ENCODE results near the gene AMELX. TPM values are rescaled to one million over a fixed set of nuclear protein-coding genes. Genes with fewer than 3 reads are reported as not detected.

AMELX gene
- total RNA-seq, 1 experiment from 2014 or later: not detected

- H3K4me3 ChIP-seq (ENCODE audit: low read depth in 2 of 2, low read length in 2 of 2): no peak overlapping the region
- no peaks in the 10 kb centered on the region for H3K9me3 ChIP-seq (ENCODE audit: control insufficient read depth, insufficient read depth, low read depth, low read length)
- no peaks in the 10 kb centered on the region for H3K27me3 ChIP-seq (ENCODE audit: control insufficient read depth, insufficient read depth, low read length)
- ChIA-PET CTCF (no interaction called here), POLR2A (no interaction called here)
- no TSS peak for BruUV-seq (replicated peaks)
- TF ChIP-seq POLR2AphosphoS5 (IDR thresholded peaks at IDR 0.05; ENCODE audit: low read depth, low read length) (no peak), SIN3A (IDR thresholded peaks at IDR 0.05; ENCODE audit: borderline replicate concordance, insufficient read depth, low read depth, low read length) (no peak), CTCF (IDR thresholded peaks at IDR 0.05) (no peak), TCF7L2 (IDR thresholded peaks at IDR 0.05; ENCODE audit: low read depth, low read length) (no peak)
- TF ChIP-seq, protein P1, sequence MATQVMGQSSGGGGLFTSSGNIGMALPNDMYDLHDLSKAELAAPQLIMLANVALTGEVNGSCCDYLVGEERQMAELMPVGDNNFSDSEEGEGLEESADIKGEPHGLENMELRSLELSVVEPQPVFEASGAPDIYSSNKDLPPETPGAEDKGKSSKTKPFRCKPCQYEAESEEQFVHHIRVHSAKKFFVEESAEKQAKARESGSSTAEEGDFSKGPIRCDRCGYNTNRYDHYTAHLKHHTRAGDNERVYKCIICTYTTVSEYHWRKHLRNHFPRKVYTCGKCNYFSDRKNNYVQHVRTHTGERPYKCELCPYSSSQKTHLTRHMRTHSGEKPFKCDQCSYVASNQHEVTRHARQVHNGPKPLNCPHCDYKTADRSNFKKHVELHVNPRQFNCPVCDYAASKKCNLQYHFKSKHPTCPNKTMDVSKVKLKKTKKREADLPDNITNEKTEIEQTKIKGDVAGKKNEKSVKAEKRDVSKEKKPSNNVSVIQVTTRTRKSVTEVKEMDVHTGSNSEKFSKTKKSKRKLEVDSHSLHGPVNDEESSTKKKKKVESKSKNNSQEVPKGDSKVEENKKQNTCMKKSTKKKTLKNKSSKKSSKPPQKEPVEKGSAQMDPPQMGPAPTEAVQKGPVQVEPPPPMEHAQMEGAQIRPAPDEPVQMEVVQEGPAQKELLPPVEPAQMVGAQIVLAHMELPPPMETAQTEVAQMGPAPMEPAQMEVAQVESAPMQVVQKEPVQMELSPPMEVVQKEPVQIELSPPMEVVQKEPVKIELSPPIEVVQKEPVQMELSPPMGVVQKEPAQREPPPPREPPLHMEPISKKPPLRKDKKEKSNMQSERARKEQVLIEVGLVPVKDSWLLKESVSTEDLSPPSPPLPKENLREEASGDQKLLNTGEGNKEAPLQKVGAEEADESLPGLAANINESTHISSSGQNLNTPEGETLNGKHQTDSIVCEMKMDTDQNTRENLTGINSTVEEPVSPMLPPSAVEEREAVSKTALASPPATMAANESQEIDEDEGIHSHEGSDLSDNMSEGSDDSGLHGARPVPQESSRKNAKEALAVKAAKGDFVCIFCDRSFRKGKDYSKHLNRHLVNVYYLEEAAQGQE (IDR thresholded peaks at IDR 0.05; ENCODE audit: insufficient read depth in 1 of 2, low read depth in 2 of 2, low read length in 1 of 2): no peak
- no peak overlapping the region for H3K27ac ChIP-seq (ENCODE audit: low read length)
- H3K4me1 ChIP-seq (ENCODE audit: control insufficient read depth, insufficient read depth, low read length): no peaks in the 10 kb centered on the region
- DNase-seq (ENCODE audit: low read depth, low spot score) (no peak), ATAC-seq (no peak)
- intact Hi-C loops (cut with micrococcal nuclease; ENCODE audit: unreplicated experiment): no loop called here
- in situ Hi-C loops (cut with HindIII; ENCODE audit: low pct_unique_long_range_greater_than_20kb, low sequenced_read_pairs): no loop called here
- H3K36me3 ChIP-seq (ENCODE audit: control insufficient read depth, insufficient read depth, low read length): no peaks in the 10 kb centered on the region
Measured at GRCh38 chrX:11266573-11267003, 26.6 kb upstream of the AMELX start.

- ChIA-PET CTCF (no interaction called here), POLR2A (no interaction called here)
Measured at GRCh38 chrX:11267425-11267824, 25.8 kb upstream of the AMELX start.

More at GRCh38 chrX:11267425-11267824, 25.8 kb upstream of the AMELX start:
- H3K36me3 ChIP-seq (ENCODE audit: control insufficient read depth, insufficient read depth, low read length): no peaks in the 10 kb centered on the region
- TF ChIP-seq CTCF (IDR thresholded peaks at IDR 0.05): no peak
- no peak for TF ChIP-seq SIN3A (IDR thresholded peaks at IDR 0.05; ENCODE audit: borderline replicate concordance, insufficient read depth, low read depth, low read length)
- TF ChIP-seq TCF7L2 (IDR thresholded peaks at IDR 0.05; ENCODE audit: low read depth, low read length): no peak
- no peak for TF ChIP-seq POLR2AphosphoS5 (IDR thresholded peaks at IDR 0.05; ENCODE audit: low read depth, low read length)
- TF ChIP-seq, protein P1 (IDR thresholded peaks at IDR 0.05; ENCODE audit: insufficient read depth in 1 of 2, low read depth in 2 of 2, low read length in 1 of 2): no peak
- H3K4me3 ChIP-seq (ENCODE audit: low read depth in 2 of 2, low read length in 2 of 2): no peak overlapping the region
- no peak overlapping the region for H3K27ac ChIP-seq (ENCODE audit: low read length)
- H3K9me3 ChIP-seq (ENCODE audit: control insufficient read depth, insufficient read depth, low read depth, low read length): no peaks in the 10 kb centered on the region
- intact Hi-C loops (cut with micrococcal nuclease; ENCODE audit: unreplicated experiment) (no loop called here), in situ Hi-C loops (cut with HindIII; ENCODE audit: low pct_unique_long_range_greater_than_20kb, low sequenced_read_pairs) (no loop called here)
- H3K27me3 ChIP-seq (ENCODE audit: control insufficient read depth, insufficient read depth, low read length): no peaks in the 10 kb centered on the region
- no peak for ATAC-seq
- DNase-seq (ENCODE audit: low read depth, low spot score): no peak
- BruUV-seq (replicated peaks): no TSS peak
- no peaks in the 10 kb centered on the region for H3K4me1 ChIP-seq (ENCODE audit: control insufficient read depth, insufficient read depth, low read length)
